ENCODE measurements around the gene CADM1.

The CADM1 gene

GRCh38 chr11:115527534-115528125 lies 23.4 kb upstream of the CADM1 start:
- DNase-seq, result no peak
- TF ChIP-seq POLR2A (IDR thresholded peaks at IDR 0.05; ENCODE audit: low read length), result no peak
- no peak for TF ChIP-seq GATA1 (IDR thresholded peaks at IDR 0.05; ENCODE audit: low read depth, low read length)

- no peak for TF ChIP-seq GATA1 (IDR thresholded peaks at IDR 0.05; ENCODE audit: low read depth, low read length)
- no peak for TF ChIP-seq POLR2A (IDR thresholded peaks at IDR 0.05; ENCODE audit: low read length)
- DNase-seq, result no peak
These were observed 21.4 kb upstream of the CADM1 start for GRCh38 chr11:115525531-115526006.

GRCh38 chr11:115524572-115524971 lies 20.4 kb upstream of the CADM1 start:
- TF ChIP-seq POLR2A (IDR thresholded peaks at IDR 0.05; ENCODE audit: low read length) (no peak), GATA1 (IDR thresholded peaks at IDR 0.05; ENCODE audit: low read depth, low read length) (no peak)
- no peak for DNase-seq

- no peak for DNase-seq
These were observed 19.6 kb upstream of the CADM1 start for GRCh38 chr11:115523727-115524399.

GRCh38 chr11:115522302-115522701 lies 18.1 kb upstream of the CADM1 start:
- no peak for DNase-seq

More at GRCh38 chr11:115523727-115524399, 19.6 kb upstream of the CADM1 start:
- TF ChIP-seq POLR2A (IDR thresholded peaks at IDR 0.05; ENCODE audit: low read length), result no peak
- TF ChIP-seq GATA1 (IDR thresholded peaks at IDR 0.05; ENCODE audit: low read depth, low read length), result no peak

GRCh38 chr11:115521825-115522224 lies 17.6 kb upstream of the CADM1 start:
- DNase-seq, result no peak
- TF ChIP-seq POLR2A (IDR thresholded peaks at IDR 0.05; ENCODE audit: low read length), result no peak
- no peak for TF ChIP-seq GATA1 (IDR thresholded peaks at IDR 0.05; ENCODE audit: low read depth, low read length)

More at GRCh38 chr11:115522302-115522701, 18.1 kb upstream of the CADM1 start:
- TF ChIP-seq POLR2A (IDR thresholded peaks at IDR 0.05; ENCODE audit: low read length) (no peak), GATA1 (IDR thresholded peaks at IDR 0.05; ENCODE audit: low read depth, low read length) (no peak)

- DNase-seq, result no peak
- TF ChIP-seq POLR2A (IDR thresholded peaks at IDR 0.05; ENCODE audit: low read length), result no peak
- TF ChIP-seq GATA1 (IDR thresholded peaks at IDR 0.05; ENCODE audit: low read depth, low read length), result no peak
These were observed 14.9 kb upstream of the CADM1 start for GRCh38 chr11:115518983-115519628.

- TF ChIP-seq POLR2A (IDR thresholded peaks at IDR 0.05; ENCODE audit: low read length) (no peak), GATA1 (IDR thresholded peaks at IDR 0.05; ENCODE audit: low read depth, low read length) (no peak)
- DNase-seq, result no peak
These were observed 11.6 kb upstream of the CADM1 start for GRCh38 chr11:115515647-115516395.

- TF ChIP-seq POLR2A (IDR thresholded peaks at IDR 0.05; ENCODE audit: low read length), result no peak
- TF ChIP-seq GATA1 (IDR thresholded peaks at IDR 0.05; ENCODE audit: low read depth, low read length), result no peak
- DNase-seq, result no peak
These were observed 2.9 kb upstream of the CADM1 start for GRCh38 chr11:115506954-115507675.

GRCh38 chr11:115505175-115505574 lies 960 bp upstream of the CADM1 start:
- TF ChIP-seq GATA1 (IDR thresholded peaks at IDR 0.05; ENCODE audit: low read depth, low read length) (no peak), POLR2A (IDR thresholded peaks at IDR 0.05; ENCODE audit: low read length) (no peak)
- DNase-seq, result no peak

- DNase-seq, result no peak
- no peak for TF ChIP-seq POLR2A (IDR thresholded peaks at IDR 0.05; ENCODE audit: low read length)
- no peak for TF ChIP-seq GATA1 (IDR thresholded peaks at IDR 0.05; ENCODE audit: low read depth, low read length)
These were observed 334 bp downstream of the CADM1 start for GRCh38 chr11:115503886-115504275.

GRCh38 chr11:115503083-115503885 lies 931 bp downstream of the CADM1 start:
- DNase-seq, result no peak
- TF ChIP-seq GATA1 (IDR thresholded peaks at IDR 0.05; ENCODE audit: low read depth, low read length) (no peak), POLR2A (IDR thresholded peaks at IDR 0.05; ENCODE audit: low read length) (no peak)
